ENCODE results near the gene MYO5B. TPM values are rescaled to one million over a fixed set of nuclear protein-coding genes. Genes with fewer than 3 reads are reported as not detected.

The MYO5B gene
- total RNA-seq, 2 experiments from 2014 or later: not detected

- no peak for TF ChIP-seq CTCF (IDR thresholded peaks at IDR 0.05)
- no peak overlapping the region for H3K4me3 ChIP-seq (ENCODE audit: low read length)
- POLR2A ChIA-PET: no interaction called here
- H3K4me1 ChIP-seq (ENCODE audit: insufficient read depth, low read length): no peaks in the 10 kb centered on the region
- Mint-ChIP-seq H3K4me3 (no peak overlapping the region), H3K27me3 (peaks cover 5% of the 10 kb centered on the region), H3K36me3 (ENCODE audit: low read depth) (no peaks in the 10 kb centered on the region), H3K4me1 (ENCODE audit: low read depth) (no peaks in the 10 kb centered on the region), H3K9me3 (no peaks in the 10 kb centered on the region), H3K27ac (no peak overlapping the region)
- H3K27ac ChIP-seq (ENCODE audit: low read depth in 1 of 2, low read length in 2 of 2): no peak overlapping the region
- peaks cover 0 to 2% of the 10 kb centered on the region in 2 experiments for H3K27me3 ChIP-seq (ENCODE audit: control insufficient read depth in 1 of 2, insufficient read depth in 2 of 2, low read length in 2 of 2)
- ATAC-seq (ENCODE audit: poor library complexity) (no peak), DNase-seq (no peak)
- CTCF ChIA-PET: no interaction called here
- no peaks in the 10 kb centered on the region for H3K36me3 ChIP-seq (ENCODE audit: insufficient read depth, low read length)
- H3K9me3 ChIP-seq (ENCODE audit: control insufficient read depth in 1 of 2, insufficient read depth in 1 of 2, low read length in 2 of 2): no peaks in the 10 kb centered on the region
- intact Hi-C loops (cut with DNase I, micrococcal nuclease): no loop called here
Observed at GRCh38 chr18:49973592-49973991, 221.4 kb downstream of the MYO5B start.

GRCh38 chr18:49972535-49972934 lies 222.4 kb downstream of the MYO5B start:
- no peak overlapping the region for H3K27ac Mint-ChIP-seq
- Histone ChIP-seq H3K4me1 (ENCODE audit: insufficient read depth, low read length) (no peaks in the 10 kb centered on the region), H3K9me3 (ENCODE audit: control insufficient read depth in 1 of 2, insufficient read depth in 1 of 2, low read length in 2 of 2) (no peaks in the 10 kb centered on the region), H3K27me3 (ENCODE audit: control insufficient read depth in 1 of 2, insufficient read depth in 2 of 2, low read length in 2 of 2) (peaks cover 0 to 2% of the 10 kb centered on the region in 2 experiments), H3K36me3 (ENCODE audit: insufficient read depth, low read length) (no peaks in the 10 kb centered on the region), H3K4me3 (ENCODE audit: low read length) (no peak overlapping the region), H3K27ac (ENCODE audit: low read depth in 1 of 2, low read length in 2 of 2) (no peak overlapping the region)
- intact Hi-C loops (cut with DNase I, micrococcal nuclease): no loop called here
- H3K36me3 Mint-ChIP-seq (ENCODE audit: low read depth): no peaks in the 10 kb centered on the region
- DNase-seq (no peak), ATAC-seq (ENCODE audit: poor library complexity) (no peak)
- ChIA-PET CTCF (no interaction called here), POLR2A (no interaction called here)
- no peak for TF ChIP-seq CTCF (IDR thresholded peaks at IDR 0.05)
- no peaks in the 10 kb centered on the region for H3K4me1 Mint-ChIP-seq (ENCODE audit: low read depth)
- H3K27me3 Mint-ChIP-seq: peaks cover 5% of the 10 kb centered on the region
- no peaks in the 10 kb centered on the region for H3K9me3 Mint-ChIP-seq
- H3K4me3 Mint-ChIP-seq: no peak overlapping the region

- no peak for TF ChIP-seq CTCF (IDR thresholded peaks at IDR 0.05)
- POLR2A ChIA-PET: no interaction called here
Observed at GRCh38 chr18:49971462-49971861, 223.5 kb downstream of the MYO5B start.

More at GRCh38 chr18:49971462-49971861, 223.5 kb downstream of the MYO5B start:
- no peak overlapping the region for H3K4me3 ChIP-seq (ENCODE audit: low read length)
- DNase-seq (no peak), ATAC-seq (ENCODE audit: poor library complexity) (no peak)
- intact Hi-C loops (cut with DNase I, micrococcal nuclease): no loop called here
- Mint-ChIP-seq H3K4me1 (ENCODE audit: low read depth) (no peaks in the 10 kb centered on the region), H3K36me3 (ENCODE audit: low read depth) (no peaks in the 10 kb centered on the region), H3K27me3 (peaks cover 5% of the 10 kb centered on the region), H3K27ac (no peak overlapping the region), H3K9me3 (no peaks in the 10 kb centered on the region), H3K4me3 (no peak overlapping the region)
- no peaks in the 10 kb centered on the region for H3K36me3 ChIP-seq (ENCODE audit: insufficient read depth, low read length)
- H3K9me3 ChIP-seq (ENCODE audit: control insufficient read depth in 1 of 2, insufficient read depth in 1 of 2, low read length in 2 of 2): no peaks in the 10 kb centered on the region
- H3K27me3 ChIP-seq (ENCODE audit: control insufficient read depth in 1 of 2, insufficient read depth in 2 of 2, low read length in 2 of 2): peaks cover 0 to 2% of the 10 kb centered on the region in 2 experiments
- CTCF ChIA-PET: no interaction called here
- no peak overlapping the region for H3K27ac ChIP-seq (ENCODE audit: low read depth in 1 of 2, low read length in 2 of 2)
- H3K4me1 ChIP-seq (ENCODE audit: insufficient read depth, low read length): no peaks in the 10 kb centered on the region
